Endodermal cell (in vitro differentiated cells): ENCODE results near the gene AUNIP. TPM values are rescaled to one million over a fixed set of nuclear protein-coding genes. Genes with fewer than 3 reads are reported as not detected.

ENCODE experiments used
- DNase-seq: peaks from one replicate; pipeline ENCODE4 v3.0.0-alpha.2; 2017
- H3K27ac ChIP-seq: 2 replicates; pipeline ENCODE4 v1.5.1; 2013; ENCODE audit warnings: mild to moderate bottlenecking, low read depth, low read length, moderate library complexity
- H3K27me3 ChIP-seq: 2 replicates; pipeline ENCODE4 v1.6.1; 2013; ENCODE audit warnings: mild to moderate bottlenecking, low read length, moderate library complexity; ENCODE audit not compliant: insufficient read depth, control insufficient read depth, poor library complexity, severe bottlenecking
- H3K36me3 ChIP-seq: 2 replicates; pipeline ENCODE4 v1.7.0; 2013; ENCODE audit warnings: mild to moderate bottlenecking, low read length, moderate library complexity; ENCODE audit not compliant: control insufficient read depth, insufficient read depth
- H3K4me1 ChIP-seq: one replicate; pipeline ENCODE4 v1.7.0; 2013; ENCODE audit warnings: low read length; ENCODE audit not compliant: control insufficient read depth, insufficient read depth
- H3K4me3 ChIP-seq: 2 replicates; pipeline ENCODE4 v1.5.1; 2013; ENCODE audit warnings: mild to moderate bottlenecking, low read length, moderate library complexity
- H3K9ac ChIP-seq: 2 replicates; pipeline ENCODE4 v1.6.1; 2013; ENCODE audit warnings: mild to moderate bottlenecking, low read length, moderate library complexity; ENCODE audit not compliant: poor library complexity, severe bottlenecking; ENCODE audit errors: extremely low read depth
- H3K9me3 ChIP-seq: 2 replicates; pipeline ENCODE4 v1.6.1; 2013; ENCODE audit warnings: mild to moderate bottlenecking, low read length, moderate library complexity; ENCODE audit not compliant: control insufficient read depth
- H3K27ac Mint-ChIP-seq: 2 replicates; pipeline ENCODE4 v1.8.0; 2020; ENCODE audit warnings: mixed read lengths
- H3K27me3 Mint-ChIP-seq: 2 replicates; pipeline ENCODE4 v1.8.0; 2021; ENCODE audit warnings: mild to moderate bottlenecking, mixed read lengths; ENCODE audit not compliant: insufficient read depth
- H3K36me3 Mint-ChIP-seq: 2 replicates; pipeline ENCODE4 v1.8.0; 2020; ENCODE audit warnings: low read depth, mixed read lengths
- H3K4me1 Mint-ChIP-seq: 2 replicates; pipeline ENCODE4 v1.8.0; 2020; ENCODE audit warnings: mixed read lengths
- H3K4me3 Mint-ChIP-seq: 2 replicates; pipeline ENCODE4 v1.8.0; 2020; ENCODE audit warnings: mild to moderate bottlenecking, moderate library complexity, mixed read lengths
- H3K9me3 Mint-ChIP-seq: 2 replicates; pipeline ENCODE4 v1.8.0; 2020; ENCODE audit warnings: mild to moderate bottlenecking, mixed read lengths
- CTCF ChIP-seq: fragments of 200-600 bp; sonication (generic); conservative IDR thresholded peaks from 2 replicates; pipeline ENCODE4 v1.5.0; 2021; ENCODE audit warnings: antibody characterized with exemption, mild to moderate bottlenecking
- WGBS, 2 experiments: methylation state at CpG; one replicate each; pipeline versions ENCODE4 v1.1.5 to v1.1.7; 2013; ENCODE audit warnings: missing lambda C conversion rate in 2 of 2, mixed read lengths in 1 of 2; ENCODE audit not compliant: insufficient coverage in 1 of 2, insufficient read length in 1 of 2; 5-methylcytosine and 5-hydroxymethylcytosine counted together
- total RNA-seq, 2 donors: library from RNA; stranded (reverse); fragmentation: NEBNext Ultra II Directional in 1 of 2; extraction: Animal tissue kit (Norgen Biotek cat#: 25700) in 1 of 2; gene quantifications; 2 replicates in 1 of 2; 3 replicates in 1 of 2; pipeline ENCODE4 v1.2.1, GENCODE V29; 2021

AUNIP gene
- total RNA-seq, 2 donors from 2014 or later, result 14.3 to 19.5 TPM

- Histone ChIP-seq H3K36me3 (peaks cover 19% of the 10 kb centered on the region), H3K9me3 (no peaks in the 10 kb centered on the region), H3K9ac (no peak overlapping the region), H3K4me1 (peaks cover 4% of the 10 kb centered on the region), H3K27me3 (no peaks in the 10 kb centered on the region), H3K27ac (no peak overlapping the region), H3K4me3 (no peak overlapping the region)
- TF ChIP-seq CTCF, result no peak
- peaks cover 10% of the 10 kb centered on the region for H3K4me1 Mint-ChIP-seq
- H3K27me3 Mint-ChIP-seq, result no peaks in the 10 kb centered on the region
- no peaks in the 10 kb centered on the region for H3K9me3 Mint-ChIP-seq
- no peak overlapping the region for H3K4me3 Mint-ChIP-seq
- 93% methylated on average over 2 to 4 of the region's 4 CpGs for WGBS, 2 experiments
- DNase-seq, result no peak
- no peak overlapping the region for H3K27ac Mint-ChIP-seq
- H3K36me3 Mint-ChIP-seq, result peaks cover 21% of the 10 kb centered on the region
Measured at GRCh38 chr1:25806418-25806817, 52.8 kb downstream of the AUNIP start.

GRCh38 chr1:25805863-25806225 lies 53.4 kb downstream of the AUNIP start:
- Histone ChIP-seq H3K27ac (no peak overlapping the region), H3K9ac (no peak overlapping the region), H3K9me3 (no peaks in the 10 kb centered on the region), H3K36me3 (peaks cover 18% of the 10 kb centered on the region), H3K27me3 (no peaks in the 10 kb centered on the region), H3K4me3 (no peak overlapping the region), H3K4me1 (peaks cover 4% of the 10 kb centered on the region)
- DNase-seq, result no peak
- peaks cover 11% of the 10 kb centered on the region for H3K4me1 Mint-ChIP-seq
- WGBS, 2 experiments, result 88 to 100% methylated on average over 1 to 3 of the region's 3 CpGs
- peaks cover 17% of the 10 kb centered on the region for H3K36me3 Mint-ChIP-seq
- no peak overlapping the region for H3K4me3 Mint-ChIP-seq
- no peaks in the 10 kb centered on the region for H3K27me3 Mint-ChIP-seq
- no peak overlapping the region for H3K27ac Mint-ChIP-seq
- no peak for TF ChIP-seq CTCF
- H3K9me3 Mint-ChIP-seq, result no peaks in the 10 kb centered on the region

GRCh38 chr1:25804964-25805862 lies 54.0 kb downstream of the AUNIP start:
- no peak for TF ChIP-seq CTCF
- peaks cover 18% of the 10 kb centered on the region for H3K36me3 ChIP-seq
- no peak overlapping the region for H3K4me3 Mint-ChIP-seq
- 94 to 95% methylated on average over 7 to 15 of the region's 15 CpGs for WGBS, 2 experiments
- peaks cover 17% of the 10 kb centered on the region for H3K36me3 Mint-ChIP-seq
- no peak for DNase-seq
- H3K4me1 ChIP-seq, result peaks cover 4% of the 10 kb centered on the region
- no peaks in the 10 kb centered on the region for H3K27me3 ChIP-seq
- no peaks in the 10 kb centered on the region for H3K9me3 Mint-ChIP-seq
- no peaks in the 10 kb centered on the region for H3K9me3 ChIP-seq
- H3K4me3 ChIP-seq, result no peak overlapping the region
- no peaks in the 10 kb centered on the region for H3K27me3 Mint-ChIP-seq
- peaks cover 15% of the 10 kb centered on the region for H3K4me1 Mint-ChIP-seq
- no peak overlapping the region for H3K9ac ChIP-seq
- peak overlapping the region; percentile 44 for H3K27ac Mint-ChIP-seq
- no peak overlapping the region for H3K27ac ChIP-seq
